Spleen (tissue), 11 donors: Measurements from ENCODE around the gene MAGI2. TPM values are rescaled to one million over a fixed set of nuclear protein-coding genes. Genes with fewer than 3 reads are reported as not detected.

ENCODE experiments used
- DNase-seq: peaks from one replicate; pipeline ENCODE4 v3.0.0-alpha.2; 2020
- H3K27ac ChIP-seq, 8 donors: fragments of 200-600 bp; sonication (generic) in 7 of 8; 1 replicate in 4 of 8; 2 replicates in 4 of 8; pipeline versions ENCODE4 v1.5.0 to v1.8.0; 2016 to 2021; ENCODE audit warnings: inconsistent platforms in 4 of 8, mild to moderate bottlenecking in 4 of 8, moderate library complexity in 1 of 8
- H3K27me3 ChIP-seq, 7 donors: fragments of 200-600 bp; sonication (generic) in 6 of 7; replicated peaks in 1 of 7; 1 replicate in 4 of 7; 2 replicates in 3 of 7; pipeline versions ENCODE4 v1.5.0 to v1.8.0; 2016 to 2021; ENCODE audit warnings: inconsistent platforms in 3 of 7, mild to moderate bottlenecking in 1 of 7
- H3K36me3 ChIP-seq, 6 donors: fragments of 200-600 bp; sonication (generic) in 5 of 6; 1 replicate in 4 of 6; 2 replicates in 2 of 6; pipeline versions ENCODE4 v1.5.0 to v1.8.0; 2016 to 2021; ENCODE audit warnings: inconsistent platforms in 2 of 6
- H3K4me1 ChIP-seq, 6 donors: fragments of 200-600 bp; sonication (generic) in 5 of 6; 1 replicate in 3 of 6; 2 replicates in 3 of 6; pipeline versions ENCODE4 v1.5.0 to v1.8.0; 2016 to 2021; ENCODE audit warnings: inconsistent platforms in 3 of 6
- H3K4me3 ChIP-seq, 8 donors: fragments of 200-600 bp; sonication (generic) in 7 of 8; 1 replicate in 4 of 8; 2 replicates in 4 of 8; pipeline versions ENCODE4 v1.5.0 to v1.8.0; 2016 to 2021; ENCODE audit warnings: inconsistent platforms in 4 of 8, mild to moderate bottlenecking in 4 of 8, moderate library complexity in 2 of 8
- H3K9me3 ChIP-seq, 8 donors: fragments of 200-600 bp; sonication (generic) in 7 of 8; 1 replicate in 4 of 8; 2 replicates in 4 of 8; pipeline versions ENCODE4 v1.5.0 to v1.8.0; 2016 to 2021; ENCODE audit warnings: inconsistent platforms in 4 of 8
- POLR2A ChIP-seq, 3 donors: fragments of 450-650 bp; IDR thresholded peaks; one replicate each; pipeline ENCODE4 v1.5.1; 2017; ENCODE audit warnings: antibody characterized with exemption in 3 of 3, mild to moderate bottlenecking in 1 of 3
- POLR2AphosphoS5 ChIP-seq, 3 donors: sonication (generic); formaldehyde crosslinking; IDR thresholded peaks; one replicate each; pipeline ENCODE4 v1.5.1; 2017; ENCODE audit warnings: antibody characterized with exemption in 3 of 3
- WGBS, 5 donors: extraction: QIAGEN DNeasy Blood & Tissue Kit in 3 of 5; methylation state at CpG; one replicate each; pipeline versions ENCODE4 v1.1.5 to v1.1.7; 2013 to 2018; 5-methylcytosine and 5-hydroxymethylcytosine counted together
- intact Hi-C: fragments of 100-400 bp; cut with DNase I; formaldehyde crosslinking; loops from one replicate; pipeline ENCODE4 v1.15.0; 2023; ENCODE audit warnings: low total_unique reads
- polyA plus RNA-seq, 3 donors: library from polyadenylated mRNA; stranded (reverse); fragments of 200-250 nt; gene quantifications; one replicate each; pipeline ENCODE4 v1.2.1, GENCODE V29; 2013
- total RNA-seq, 7 donors: library from RNA; depleted of rRNA in 3 of 7; stranded (reverse); fragments of >200 nt in 3 of 7; fragmentation: NEBNext Ultra II Directional in 4 of 7; extraction: Animal tissue kit (Norgen Biotek cat#: 25700) in 4 of 7; gene quantifications; one replicate each; pipeline versions ENCODE4 v1.1.0 to v1.2.1, GENCODE V29; 2016 to 2021
- TF ChIP-seq, protein P1 (sequence below), 11 experiments: fragments of 200-600 bp in 7 of 11; fragments of 450-650 bp in 4 of 11; sonication (generic) in 4 of 11; IDR thresholded peaks in 8 of 11; conservative IDR thresholded peaks in 3 of 11; 1 replicate in 7 of 11; 2 replicates in 4 of 11; pipeline versions ENCODE4 v1.4.0 to v1.8.0; 2016 to 2021; ENCODE audit warnings: antibody characterized with exemption in 11 of 11, inconsistent platforms in 4 of 11, mild to moderate bottlenecking in 1 of 11
- donor health status: healthy with polysubstance abuse.
- donor health status: DM: no; HTN: no; CAD: no; lungs with moderate emphysema.
- donor health status: DM: no; HTN: no; CAD: no.
- donor health status: Bipolar disorder and iron deficiency.
- donor health status: healthy.
- donor health status: DM: no; HTN: no; CAD: no.
- donor health status: DM: yes; HTN: yes; CAD: no.

The MAGI2 gene
- total and polyA plus RNA-seq, 10 donors: 0.74 to 18.1 (median 11.1) TPM

DNA sequence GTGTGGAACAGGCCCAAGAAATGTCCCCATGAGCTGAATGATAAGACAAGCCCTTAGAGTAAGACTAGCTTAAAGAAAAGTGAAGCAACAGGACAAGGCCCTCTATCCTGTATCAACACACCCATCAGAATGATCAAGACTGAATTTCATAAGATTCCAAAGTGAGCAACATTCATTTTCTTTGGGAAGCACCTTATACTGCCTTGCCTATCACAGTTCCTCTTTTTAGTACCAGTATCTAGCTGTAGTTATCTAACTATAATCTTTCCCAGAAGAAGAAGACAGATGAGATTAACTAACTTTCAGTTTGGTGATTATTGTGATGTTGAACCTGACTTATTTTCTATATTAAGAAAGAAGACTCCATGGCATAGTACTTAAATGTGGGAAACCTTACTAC lies 1263.7 kb downstream of the MAGI2 start:
- no peak overlapping the region for H3K4me3 ChIP-seq

DNA sequence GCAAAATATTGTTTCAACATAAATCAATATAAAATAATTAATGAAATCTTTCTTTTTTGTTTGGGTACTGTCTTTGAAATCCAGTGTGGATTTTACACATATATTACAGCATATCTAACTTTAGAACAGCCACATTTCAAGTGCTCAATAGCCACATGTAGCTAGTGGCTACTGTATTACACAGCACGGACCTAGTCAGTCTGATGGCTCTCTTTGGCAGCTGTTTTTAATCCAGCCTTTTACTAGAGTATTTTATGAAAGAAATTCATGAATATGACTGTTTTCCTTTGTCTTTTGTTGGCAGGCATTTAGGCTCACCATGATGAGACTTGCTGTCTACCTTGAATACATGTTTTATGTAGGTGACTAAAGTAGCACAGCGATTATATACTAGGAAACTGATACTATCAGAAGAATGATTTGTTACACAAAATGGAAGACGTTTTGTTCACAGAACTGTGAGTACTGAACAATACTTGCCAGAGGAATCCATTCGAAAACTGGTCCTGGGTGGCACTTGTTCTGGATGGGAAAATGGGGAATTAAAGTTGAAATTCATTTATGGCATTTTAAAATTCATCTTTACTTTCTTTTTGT lies 1268.2 kb downstream of the MAGI2 start:
- 77 to 84% (median 81%) methylated on average over 4 of the region's 4 CpGs for WGBS, 5 donors
- no peaks in the 10 kb centered on the region for H3K36me3 ChIP-seq
- no peak overlapping the region for H3K27ac ChIP-seq
- no peaks in the 10 kb centered on the region for H3K27me3 ChIP-seq
- H3K4me1 ChIP-seq: no peaks in the 10 kb centered on the region
- intact Hi-C loops: no loop called here
- H3K4me3 ChIP-seq: no peak overlapping the region
- no peaks in the 10 kb centered on the region for H3K9me3 ChIP-seq
- TF ChIP-seq, protein P1, sequence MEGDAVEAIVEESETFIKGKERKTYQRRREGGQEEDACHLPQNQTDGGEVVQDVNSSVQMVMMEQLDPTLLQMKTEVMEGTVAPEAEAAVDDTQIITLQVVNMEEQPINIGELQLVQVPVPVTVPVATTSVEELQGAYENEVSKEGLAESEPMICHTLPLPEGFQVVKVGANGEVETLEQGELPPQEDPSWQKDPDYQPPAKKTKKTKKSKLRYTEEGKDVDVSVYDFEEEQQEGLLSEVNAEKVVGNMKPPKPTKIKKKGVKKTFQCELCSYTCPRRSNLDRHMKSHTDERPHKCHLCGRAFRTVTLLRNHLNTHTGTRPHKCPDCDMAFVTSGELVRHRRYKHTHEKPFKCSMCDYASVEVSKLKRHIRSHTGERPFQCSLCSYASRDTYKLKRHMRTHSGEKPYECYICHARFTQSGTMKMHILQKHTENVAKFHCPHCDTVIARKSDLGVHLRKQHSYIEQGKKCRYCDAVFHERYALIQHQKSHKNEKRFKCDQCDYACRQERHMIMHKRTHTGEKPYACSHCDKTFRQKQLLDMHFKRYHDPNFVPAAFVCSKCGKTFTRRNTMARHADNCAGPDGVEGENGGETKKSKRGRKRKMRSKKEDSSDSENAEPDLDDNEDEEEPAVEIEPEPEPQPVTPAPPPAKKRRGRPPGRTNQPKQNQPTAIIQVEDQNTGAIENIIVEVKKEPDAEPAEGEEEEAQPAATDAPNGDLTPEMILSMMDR (IDR thresholded peaks at IDR 0.05 in 8 of 11, conservative IDR thresholded peaks at IDR 0.05 in 3 of 11): no peak
- no peak for TF ChIP-seq POLR2A (IDR thresholded peaks at IDR 0.05)
- no peak for TF ChIP-seq POLR2AphosphoS5 (IDR thresholded peaks at IDR 0.05)
- no peak for DNase-seq

More for the DNA sequence above, 1263.7 kb downstream of the MAGI2 start:
- H3K27me3 ChIP-seq: no peaks in the 10 kb centered on the region
- peaks cover 0 to 4% (median 0%) of the 10 kb centered on the region in 6 donors for H3K4me1 ChIP-seq
- H3K27ac ChIP-seq: no peak overlapping the region
- TF ChIP-seq POLR2AphosphoS5 (IDR thresholded peaks at IDR 0.05): no peak
- TF ChIP-seq, protein P1 (IDR thresholded peaks at IDR 0.05 in 8 of 11, conservative IDR thresholded peaks at IDR 0.05 in 3 of 11): no peak
- no peak for TF ChIP-seq POLR2A (IDR thresholded peaks at IDR 0.05)
- intact Hi-C loops: no loop called here
- H3K36me3 ChIP-seq: no peaks in the 10 kb centered on the region
- H3K9me3 ChIP-seq: no peaks in the 10 kb centered on the region
- DNase-seq: no peak

DNA sequence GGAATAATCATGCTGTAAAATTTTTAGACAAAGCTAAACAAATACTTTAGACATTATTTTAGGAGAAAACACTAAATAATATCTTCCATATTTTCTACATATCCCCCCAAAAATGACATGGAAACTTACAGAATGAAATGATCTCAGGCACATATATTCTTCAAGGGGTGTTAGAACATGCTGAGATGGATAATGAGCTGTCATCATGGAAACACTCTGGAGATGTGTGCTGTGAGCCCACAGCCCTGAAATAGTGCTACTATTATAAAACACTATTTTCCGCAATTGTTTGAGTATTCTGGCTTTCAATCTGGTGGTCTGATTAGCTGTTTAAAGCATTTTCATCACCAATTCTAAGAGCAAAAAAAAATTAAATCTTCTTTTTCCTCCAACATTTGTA lies 1269.2 kb downstream of the MAGI2 start:
- DNase-seq: no peak
- WGBS, 5 donors: 97 to 100% (median 98%) methylated on average over 1 of the region's 1 CpG
- Histone ChIP-seq H3K4me1 (no peaks in the 10 kb centered on the region), H3K27me3 (no peaks in the 10 kb centered on the region), H3K4me3 (no peak overlapping the region), H3K9me3 (no peaks in the 10 kb centered on the region), H3K27ac (no peak overlapping the region), H3K36me3 (no peaks in the 10 kb centered on the region)
- no peak for TF ChIP-seq POLR2AphosphoS5 (IDR thresholded peaks at IDR 0.05)
- TF ChIP-seq, protein P1 (IDR thresholded peaks at IDR 0.05 in 8 of 11, conservative IDR thresholded peaks at IDR 0.05 in 3 of 11): no peak
- TF ChIP-seq POLR2A (IDR thresholded peaks at IDR 0.05): no peak
- intact Hi-C loops: no loop called here

DNA sequence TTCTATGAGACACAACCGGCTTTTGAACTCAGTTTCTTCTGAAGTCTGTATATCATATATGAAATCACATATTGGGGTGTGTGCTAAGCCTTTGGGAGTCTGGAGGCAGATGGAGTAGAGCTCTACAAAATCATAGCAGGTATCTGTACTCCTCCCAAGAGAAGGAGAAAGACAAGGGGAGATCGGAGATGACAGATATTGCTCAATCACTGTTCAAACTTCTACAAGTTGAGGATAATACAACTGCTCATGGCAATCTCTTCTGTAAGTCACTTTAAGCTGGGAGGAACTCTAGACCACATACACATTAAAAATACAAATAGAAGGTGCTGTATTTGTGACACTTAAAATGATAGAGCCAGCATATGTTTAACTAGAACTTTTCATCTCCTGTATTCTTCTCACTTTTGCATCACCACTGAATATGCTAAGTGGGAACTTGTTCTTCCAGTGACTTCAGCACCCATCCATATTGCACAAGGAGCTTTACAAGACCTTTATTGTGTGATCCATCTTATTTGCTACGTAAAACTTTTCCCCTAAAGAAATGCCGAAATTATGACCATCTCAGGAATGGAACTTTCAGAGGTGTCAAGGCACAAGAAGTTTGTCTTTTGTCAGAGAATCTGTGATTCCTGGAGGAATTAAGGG lies 1273.5 kb downstream of the MAGI2 start:
- TF ChIP-seq, protein P1 (IDR thresholded peaks at IDR 0.05 in 8 of 11, conservative IDR thresholded peaks at IDR 0.05 in 3 of 11): no peak
- no peak for TF ChIP-seq POLR2A (IDR thresholded peaks at IDR 0.05)
- no peak for TF ChIP-seq POLR2AphosphoS5 (IDR thresholded peaks at IDR 0.05)

More for the DNA sequence above, 1273.5 kb downstream of the MAGI2 start:
- Histone ChIP-seq H3K27me3 (no peaks in the 10 kb centered on the region), H3K9me3 (no peaks in the 10 kb centered on the region), H3K4me3 (no peak overlapping the region), H3K27ac (no peak overlapping the region), H3K36me3 (no peaks in the 10 kb centered on the region), H3K4me1 (no peaks in the 10 kb centered on the region)
- 87 to 97% (median 95%) methylated on average over 4 of the region's 4 CpGs for WGBS, 5 donors
- DNase-seq: no peak
- intact Hi-C loops: no loop called here
